ENCODE results near the gene PRKAG1. TPM values are rescaled to one million over a fixed set of nuclear protein-coding genes. Genes with fewer than 3 reads are reported as not detected.

Gene PRKAG1
- total and polyA plus RNA-seq, 9 donors = 53.8 to 72.0 (median 60.3) TPM

DNA sequence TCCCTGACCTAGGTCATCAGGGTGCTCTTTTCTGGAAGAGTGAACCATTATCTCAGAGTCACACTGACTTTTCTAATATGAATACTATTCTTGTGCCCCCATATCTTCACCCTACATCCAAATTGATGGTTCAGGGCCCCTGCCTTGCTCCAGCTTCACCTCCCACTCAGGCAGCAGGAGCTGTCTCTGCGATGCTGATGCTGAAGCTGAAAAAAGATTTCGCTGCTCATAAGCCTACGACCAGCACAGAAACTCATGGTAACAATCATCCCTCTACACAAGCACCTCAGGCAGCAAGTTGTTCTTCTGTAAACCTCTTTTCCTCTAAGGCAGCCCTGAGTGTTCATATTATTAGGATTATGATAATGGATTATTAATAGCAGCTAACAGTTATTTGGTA lies 64.5 kb downstream of the PRKAG1 start:
- Histone ChIP-seq H3K36me3 (ENCODE audit: control insufficient read depth, insufficient read depth, low read length) (peaks cover 10% of the 10 kb centered on the region), H3K27me3 (ENCODE audit: control insufficient read depth, insufficient read depth, low read length) (no peaks in the 10 kb centered on the region), H3K9me3 (replicated peaks; ENCODE audit: control insufficient read depth, low read depth, low read length) (no peaks in the 10 kb centered on the region), H3K27ac (ENCODE audit: low read length) (no peak overlapping the region), H3K4me1 (ENCODE audit: control insufficient read depth, insufficient read depth, low read length) (peaks cover 14% of the 10 kb centered on the region), H3K4me3 (ENCODE audit: low read length) (no peak overlapping the region)
- no peak for DNase-seq
- 100% methylated on average over 1 of the region's 3 CpGs for WGBS (ENCODE audit: insufficient coverage)

DNA sequence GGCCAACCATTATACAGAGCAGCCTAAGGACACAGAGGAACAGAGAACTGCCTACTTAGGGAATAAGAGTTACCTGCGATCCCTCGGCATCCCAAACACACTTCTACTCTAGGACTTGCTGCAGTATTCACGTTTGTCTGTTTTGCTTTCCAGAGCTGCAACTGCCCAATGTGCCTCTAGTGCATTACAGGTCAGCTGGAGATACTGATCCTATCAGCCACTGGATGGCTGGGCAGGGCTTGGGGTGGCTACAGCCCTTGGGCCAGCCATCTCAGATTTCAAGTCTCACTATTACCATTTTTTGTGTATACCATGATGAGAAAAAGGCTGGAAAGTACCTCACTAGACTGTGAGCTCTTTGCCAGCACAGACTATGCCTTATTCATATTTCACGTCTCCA lies 65.9 kb downstream of the PRKAG1 start:
- WGBS (ENCODE audit: insufficient coverage) = 90% methylated on average over 3 of the region's 4 CpGs
- peaks cover 10% of the 10 kb centered on the region for H3K36me3 ChIP-seq (ENCODE audit: control insufficient read depth, insufficient read depth, low read length)

More for the DNA sequence above, 65.9 kb downstream of the PRKAG1 start:
- no peak for DNase-seq
- Histone ChIP-seq H3K9me3 (replicated peaks; ENCODE audit: control insufficient read depth, low read depth, low read length) (no peaks in the 10 kb centered on the region), H3K27ac (ENCODE audit: low read length) (no peak overlapping the region), H3K4me1 (ENCODE audit: control insufficient read depth, insufficient read depth, low read length) (peaks cover 11% of the 10 kb centered on the region), H3K4me3 (ENCODE audit: low read length) (no peak overlapping the region), H3K27me3 (ENCODE audit: control insufficient read depth, insufficient read depth, low read length) (no peaks in the 10 kb centered on the region)

Other genes with a start within 250 kb of the PRKAG1 start
- 25.6 TPM for gene ADCY6, start 229.7 kb downstream of the PRKAG1 start, total RNA-seq
- gene ADCY6, start 229.7 kb downstream of the PRKAG1 start, polyA plus RNA-seq (ENCODE audit: insufficient read depth in 1 of 8, insufficient read length in 8 of 8, low replicate concordance in 1 of 8) = 10 to 100 TPM; 30.3 to 46.0 (median 38.3) TPM
- gene CACNB3, start 200.3 kb downstream of the PRKAG1 start, total RNA-seq = 10.6 TPM
- gene CACNB3, start 200.3 kb downstream of the PRKAG1 start, polyA plus RNA-seq (ENCODE audit: insufficient read depth in 1 of 8, insufficient read length in 8 of 8, low replicate concordance in 1 of 8) = 10 to 100 TPM; 15.2 to 30.8 (median 20.2) TPM
- 58.8 TPM for gene DDX23, start 166.6 kb downstream of the PRKAG1 start, total RNA-seq
- gene DDX23, start 166.6 kb downstream of the PRKAG1 start, polyA plus RNA-seq (ENCODE audit: insufficient read depth in 1 of 8, insufficient read length in 8 of 8, low replicate concordance in 1 of 8) = 10 to 100 TPM; 52.9 to 75.1 (median 65.1) TPM
- 0.22 TPM for gene RND1, start 152.9 kb downstream of the PRKAG1 start, total RNA-seq
- under 1 TPM; 0.23 to 0.74 (median 0.54) TPM for gene RND1, start 152.9 kb downstream of the PRKAG1 start, polyA plus RNA-seq (ENCODE audit: insufficient read depth in 1 of 8, insufficient read length in 8 of 8, low replicate concordance in 1 of 8)
- 18.6 TPM for gene FKBP11, start 93.3 kb downstream of the PRKAG1 start, total RNA-seq
- 10 to 100 TPM; 18.3 to 37.3 (median 24.8) TPM for gene FKBP11, start 93.3 kb downstream of the PRKAG1 start, polyA plus RNA-seq (ENCODE audit: insufficient read depth in 1 of 8, insufficient read length in 8 of 8, low replicate concordance in 1 of 8)
- gene ARF3, start 61.3 kb downstream of the PRKAG1 start, total RNA-seq = 19.9 TPM
- gene ARF3, start 61.3 kb downstream of the PRKAG1 start, polyA plus RNA-seq (ENCODE audit: insufficient read depth in 1 of 8, insufficient read length in 8 of 8, low replicate concordance in 1 of 8) = 10 to 100 TPM; 40.8 to 63.3 (median 51.4) TPM
- gene WNT10B, start 47.0 kb downstream of the PRKAG1 start, total RNA-seq = 1.1 TPM
- gene WNT10B, start 47.0 kb downstream of the PRKAG1 start, polyA plus RNA-seq (ENCODE audit: insufficient read depth in 1 of 8, insufficient read length in 8 of 8, low replicate concordance in 1 of 8) = 1 to 10 TPM in 7 of 8 donors, under 1 TPM in 1; 0.45 to 3.5 (median 1.2) TPM
- gene WNT1, start 40.5 kb downstream of the PRKAG1 start, total RNA-seq = not detected
- under 1 TPM in 5 of 8 donors, not detected in 3; 0.14 to 0.21 (median 0.17) TPM for gene WNT1, start 40.5 kb downstream of the PRKAG1 start, polyA plus RNA-seq (ENCODE audit: insufficient read depth in 1 of 8, insufficient read length in 8 of 8, low replicate concordance in 1 of 8)
- 19.2 TPM for gene DDN, start 19.4 kb downstream of the PRKAG1 start, total RNA-seq
- 10 to 100 TPM; 10.2 to 30.4 (median 14.2) TPM for gene DDN, start 19.4 kb downstream of the PRKAG1 start, polyA plus RNA-seq (ENCODE audit: insufficient read depth in 1 of 8, insufficient read length in 8 of 8, low replicate concordance in 1 of 8)
- 25.6 TPM for gene KMT2D, start 42.0 kb upstream of the PRKAG1 start, total RNA-seq
- gene KMT2D, start 42.0 kb upstream of the PRKAG1 start, polyA plus RNA-seq (ENCODE audit: insufficient read depth in 1 of 8, insufficient read length in 8 of 8, low replicate concordance in 1 of 8) = 10 to 100 TPM; 31.2 to 58.0 (median 47.0) TPM
- 1.2 TPM for gene RHEBL1, start 51.2 kb upstream of the PRKAG1 start, total RNA-seq
- gene RHEBL1, start 51.2 kb upstream of the PRKAG1 start, polyA plus RNA-seq (ENCODE audit: insufficient read depth in 1 of 8, insufficient read length in 8 of 8, low replicate concordance in 1 of 8) = 1 to 10 TPM; 1.5 to 3.4 (median 1.9) TPM
- gene DHH, start 76.0 kb upstream of the PRKAG1 start, total RNA-seq = 1.1 TPM
- 1 to 10 TPM in 5 of 8 donors, under 1 TPM in 3; 0.42 to 3.4 (median 1.2) TPM for gene DHH, start 76.0 kb upstream of the PRKAG1 start, polyA plus RNA-seq (ENCODE audit: insufficient read depth in 1 of 8, insufficient read length in 8 of 8, low replicate concordance in 1 of 8)
- 30.2 TPM for gene LMBR1L, start 92.1 kb upstream of the PRKAG1 start, total RNA-seq
- gene LMBR1L, start 92.1 kb upstream of the PRKAG1 start, polyA plus RNA-seq (ENCODE audit: insufficient read depth in 1 of 8, insufficient read length in 8 of 8, low replicate concordance in 1 of 8) = 10 to 100 TPM; 33.6 to 53.1 (median 39.9) TPM
- 884 TPM for gene TUBA1B, start 112.6 kb upstream of the PRKAG1 start, total RNA-seq
- 1,000 to 10,000 TPM in 7 of 8 donors, 100 to 1,000 TPM in 1; 792 to 1,222 (median 1,110) TPM for gene TUBA1B, start 112.6 kb upstream of the PRKAG1 start, polyA plus RNA-seq (ENCODE audit: insufficient read depth in 1 of 8, insufficient read length in 8 of 8, low replicate concordance in 1 of 8)
- gene TUBA1A, start 170.3 kb upstream of the PRKAG1 start, total RNA-seq = 679 TPM
- 100 to 1,000 TPM; 717 to 946 (median 807) TPM for gene TUBA1A, start 170.3 kb upstream of the PRKAG1 start, polyA plus RNA-seq (ENCODE audit: insufficient read depth in 1 of 8, insufficient read length in 8 of 8, low replicate concordance in 1 of 8)
- gene TUBA1C, start 246.3 kb upstream of the PRKAG1 start, total RNA-seq = 48.5 TPM
- gene TUBA1C, start 246.3 kb upstream of the PRKAG1 start, polyA plus RNA-seq (ENCODE audit: insufficient read depth in 1 of 8, insufficient read length in 8 of 8, low replicate concordance in 1 of 8) = 100 to 1,000 TPM in 1 of 8 donors, 10 to 100 TPM in 7; 59.1 to 101 (median 84.0) TPM